ACC112 (cell line): Measurements from ENCODE around the gene RB1.

Experiments
- H2AFZ ChIP-seq: fragments of 200-600 bp; sonication (generic); one replicate; pipeline ENCODE4 v1.6.0; 2017; ENCODE audit warnings: antibody characterized with exemption, low read length; ENCODE audit not compliant: unreplicated experiment
- H3K27ac ChIP-seq: fragments of 200-600 bp; sonication (generic); 2 replicates; pipeline ENCODE4 v1.5.1; 2014; ENCODE audit warnings: low read depth, mild to moderate bottlenecking, antibody characterized with exemption, low read length, moderate library complexity
- H3K27me3 ChIP-seq: fragments of 200-600 bp; sonication (generic); 2 replicates; pipeline ENCODE4 v1.6.1; 2014; ENCODE audit warnings: mild to moderate bottlenecking, antibody characterized with exemption, low read length, moderate library complexity, mixed read lengths; ENCODE audit not compliant: insufficient read depth
- H3K36me3 ChIP-seq: fragments of 200-600 bp; sonication (generic); 2 replicates; pipeline ENCODE4 v1.6.1; 2016; ENCODE audit warnings: mild to moderate bottlenecking, antibody characterized with exemption, low read length, moderate library complexity, mixed read lengths; ENCODE audit not compliant: insufficient read depth
- H3K4me1 ChIP-seq: fragments of 200-600 bp; sonication (generic); one replicate; pipeline ENCODE4 v1.6.1; 2016; ENCODE audit warnings: low read length, mixed read lengths; ENCODE audit not compliant: insufficient read depth, unreplicated experiment, control insufficient read depth
- H3K4me3 ChIP-seq: fragments of 200-600 bp; sonication (generic); 2 replicates; pipeline ENCODE4 v1.5.1; 2014; ENCODE audit warnings: mild to moderate bottlenecking, low read depth, low read length
- H3K79me2 ChIP-seq: fragments of 200-600 bp; sonication (generic); one replicate; pipeline ENCODE4 v1.6.0; 2016; ENCODE audit warnings: low read length; ENCODE audit not compliant: control insufficient read depth, unreplicated experiment, insufficient read depth

The RB1 gene

GRCh38 chr13:48492470-48493065 is 189.0 kb downstream of the RB1 start:
- H2AFZ ChIP-seq, result no peak overlapping the region
- H3K4me3 ChIP-seq, result peak overlapping the region; percentile 37
- H3K27me3 ChIP-seq, result no peaks in the 10 kb centered on the region
- 0 out of 2 replicates have a peak overlapping the region, but pooled peaks have one; percentile 17 for H3K27ac ChIP-seq
- no peaks in the 10 kb centered on the region for H3K4me1 ChIP-seq
- no peaks in the 10 kb centered on the region for H3K79me2 ChIP-seq
- H3K36me3 ChIP-seq, result no peaks in the 10 kb centered on the region

- Histone ChIP-seq H3K27ac (no peak overlapping the region), H3K4me3 (no peak overlapping the region), H2AFZ (no peak overlapping the region), H3K4me1 (no peaks in the 10 kb centered on the region), H3K36me3 (no peaks in the 10 kb centered on the region), H3K79me2 (no peaks in the 10 kb centered on the region), H3K27me3 (no peaks in the 10 kb centered on the region)
These were observed 189.7 kb downstream of the RB1 start for GRCh38 chr13:48493066-48493765.

GRCh38 chr13:48493851-48494250 is 190.3 kb downstream of the RB1 start:
- H3K27ac ChIP-seq, result no peak overlapping the region

GRCh38 chr13:48494874-48495273 is 191.3 kb downstream of the RB1 start:
- no peaks in the 10 kb centered on the region for H3K4me1 ChIP-seq
- H3K36me3 ChIP-seq, result no peaks in the 10 kb centered on the region
- no peak overlapping the region for H2AFZ ChIP-seq
- no peak overlapping the region for H3K4me3 ChIP-seq
- no peaks in the 10 kb centered on the region for H3K27me3 ChIP-seq
- no peaks in the 10 kb centered on the region for H3K79me2 ChIP-seq
- H3K27ac ChIP-seq, result no peak overlapping the region

More at GRCh38 chr13:48493851-48494250, 190.3 kb downstream of the RB1 start:
- Histone ChIP-seq H3K4me1 (no peaks in the 10 kb centered on the region), H3K36me3 (no peaks in the 10 kb centered on the region), H3K4me3 (no peak overlapping the region), H2AFZ (no peak overlapping the region), H3K79me2 (no peaks in the 10 kb centered on the region), H3K27me3 (no peaks in the 10 kb centered on the region)

GRCh38 chr13:48496271-48497161 is 193.0 kb downstream of the RB1 start:
- no peak overlapping the region for H3K27ac ChIP-seq
- no peaks in the 10 kb centered on the region for H3K79me2 ChIP-seq
- H3K36me3 ChIP-seq, result no peaks in the 10 kb centered on the region
- H3K4me3 ChIP-seq, result no peak overlapping the region
- peaks cover 9% of the 10 kb centered on the region for H3K4me1 ChIP-seq
- H2AFZ ChIP-seq, result no peak overlapping the region
- H3K27me3 ChIP-seq, result no peaks in the 10 kb centered on the region

- no peak overlapping the region for H3K27ac ChIP-seq
- peaks cover 9% of the 10 kb centered on the region for H3K4me1 ChIP-seq
These were observed 194.1 kb downstream of the RB1 start for GRCh38 chr13:48497669-48498068.

GRCh38 chr13:48500652-48501197 is 197.2 kb downstream of the RB1 start:
- no peak overlapping the region for H2AFZ ChIP-seq
- H3K27ac ChIP-seq, result peak overlapping the region; percentile 4; the same call in 1 of the 2 replicates
- H3K79me2 ChIP-seq, result no peaks in the 10 kb centered on the region
- H3K4me1 ChIP-seq, result peaks cover 9% of the 10 kb centered on the region
- no peak overlapping the region for H3K4me3 ChIP-seq
- H3K27me3 ChIP-seq, result no peaks in the 10 kb centered on the region
- H3K36me3 ChIP-seq, result no peaks in the 10 kb centered on the region

More at GRCh38 chr13:48497669-48498068, 194.1 kb downstream of the RB1 start:
- no peaks in the 10 kb centered on the region for H3K27me3 ChIP-seq
- H2AFZ ChIP-seq, result no peak overlapping the region
- H3K79me2 ChIP-seq, result no peaks in the 10 kb centered on the region
- H3K4me3 ChIP-seq, result no peak overlapping the region
- H3K36me3 ChIP-seq, result no peaks in the 10 kb centered on the region

- Histone ChIP-seq H3K27me3 (no peaks in the 10 kb centered on the region), H3K36me3 (no peaks in the 10 kb centered on the region), H2AFZ (no peak overlapping the region), H3K79me2 (no peaks in the 10 kb centered on the region), H3K4me1 (peaks cover 9% of the 10 kb centered on the region), H3K4me3 (no peak overlapping the region), H3K27ac (no peak overlapping the region)
These were observed 198.2 kb downstream of the RB1 start for GRCh38 chr13:48501705-48502104.

- Histone ChIP-seq H3K36me3 (no peaks in the 10 kb centered on the region), H3K79me2 (no peaks in the 10 kb centered on the region), H3K4me1 (peaks cover 9% of the 10 kb centered on the region)
These were observed 199.2 kb downstream of the RB1 start for GRCh38 chr13:48502601-48503319.

GRCh38 chr13:48504606-48505005 is 201.1 kb downstream of the RB1 start:
- Histone ChIP-seq H2AFZ (no peak overlapping the region), H3K79me2 (no peaks in the 10 kb centered on the region), H3K4me1 (peaks cover 9% of the 10 kb centered on the region), H3K36me3 (no peaks in the 10 kb centered on the region), H3K4me3 (no peak overlapping the region), H3K27ac (no peak overlapping the region), H3K27me3 (no peaks in the 10 kb centered on the region)

More at GRCh38 chr13:48502601-48503319, 199.2 kb downstream of the RB1 start:
- Histone ChIP-seq H3K27ac (no peak overlapping the region), H3K4me3 (no peak overlapping the region), H2AFZ (no peak overlapping the region), H3K27me3 (no peaks in the 10 kb centered on the region)
